Measurements from ENCODE around the gene NFKBIL1. TPM values are rescaled to one million over a fixed set of nuclear protein-coding genes. Genes with fewer than 3 reads are reported as not detected.

NFKBIL1 gene
- total and polyA plus RNA-seq, 2 of the 4 experiments (the other 2 are of a cell fraction), result 7.8 to 10.8 TPM

DNA sequence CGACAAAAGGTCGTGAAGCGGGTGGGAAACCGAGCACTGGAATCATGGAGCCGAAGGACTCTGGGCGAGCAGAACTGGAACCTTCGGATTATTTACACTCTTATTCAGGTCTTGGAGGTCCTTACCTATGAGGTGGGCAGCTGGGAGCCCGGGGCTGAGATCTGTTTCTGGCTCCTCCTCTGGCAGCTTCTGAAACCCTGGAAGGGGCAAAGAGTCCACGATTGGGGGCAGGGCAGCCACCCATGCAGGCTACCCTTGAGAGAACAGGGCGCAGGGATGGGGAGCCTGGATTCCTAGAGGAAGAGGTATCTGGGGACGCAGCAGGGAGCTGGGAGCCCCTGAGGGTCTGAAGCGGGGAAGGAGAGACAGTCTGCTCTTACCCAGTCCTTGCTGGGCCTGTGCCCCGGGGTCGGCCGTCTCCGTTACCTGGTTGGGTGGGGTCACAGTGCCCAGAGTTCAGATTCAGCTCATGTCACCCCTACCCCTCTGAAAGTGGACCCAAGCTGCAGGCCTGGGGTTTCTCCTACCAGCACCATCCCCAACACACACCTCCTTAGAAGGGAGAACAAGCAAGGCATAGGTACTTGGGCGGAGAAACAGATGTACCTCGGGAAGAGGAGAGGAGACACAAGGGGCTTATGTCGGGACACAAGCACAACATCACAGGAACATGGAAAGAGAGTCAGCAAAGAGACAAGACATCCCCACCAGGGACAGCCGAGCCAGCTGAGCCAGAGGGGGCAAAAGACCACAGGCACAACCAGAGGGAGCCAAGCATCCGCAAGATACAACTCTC, 34.2 kb downstream of the NFKBIL1 start:
- Histone ChIP-seq H3K9me1 (ENCODE audit: insufficient read depth, low read length) (no peaks in the 10 kb centered on the region; the same call in 1 of the 2 replicates), H2AFZ (replicated peaks; ENCODE audit: low read length, poor library complexity) (peak overlapping the region; percentile 98), H4K91ac (ENCODE audit: insufficient read depth, low read depth, low read length) (no peak overlapping the region), H3K23ac (ENCODE audit: low read depth, low read length) (peak overlapping the region; percentile 86), H3K4me1 (ENCODE audit: control insufficient read depth, insufficient read depth, low read length) (peaks cover 4% of the 10 kb centered on the region; the same call in 1 of the 2 replicates), H4K20me1 (ENCODE audit: insufficient read depth, low read length) (no peaks in the 10 kb centered on the region), H4K8ac (ENCODE audit: low read depth in 2 of 2, low read length in 2 of 2) (peak overlapping the region; percentile 51 to 93; a peak in 3 of 4 replicates), H3K4ac (ENCODE audit: low read depth, low read length) (peak overlapping the region; percentile 83), H4K5ac (ENCODE audit: low read depth, low read length) (peak overlapping the region; percentile 54), H3K4me2 (ENCODE audit: low read depth, low read length) (peak overlapping the region; percentile 75), H2BK20ac (ENCODE audit: low read depth, low read length) (no peak overlapping the region), H2AK5ac (ENCODE audit: low read depth, low read length) (peak overlapping the region; percentile 21), H3K56ac (ENCODE audit: extremely low read depth, insufficient read depth, low read length) (peak overlapping the region; percentile 52; the same call in 1 of the 2 replicates), H3K79me1 (ENCODE audit: low read depth in 1 of 2, low read length in 2 of 2) (no peaks in the 10 kb centered on the region), H2BK5ac (ENCODE audit: low read depth, low read length, poor library complexity, severe bottlenecking) (no peak overlapping the region), H2BK120ac (ENCODE audit: low read depth, low read length) (no peak overlapping the region), H3K9ac (ENCODE audit: low read depth, low read length) (peak overlapping the region; percentile 77), H3K4me3 (ENCODE audit: insufficient read depth, low read depth, low read length) (peak overlapping the region; percentile 82), H2AK9ac (replicated peaks; ENCODE audit: low read depth, low read length, poor library complexity) (peak overlapping the region; percentile 89), H3K27ac (ENCODE audit: insufficient read depth, low read length) (peak overlapping the region; percentile 2; the same call in 1 of the 2 replicates), H3K27me3 (ENCODE audit: control insufficient read depth, insufficient read depth, low read length) (peaks cover 11% of the 10 kb centered on the region), H3K14ac (replicated peaks; ENCODE audit: low read depth, low read length) (peak overlapping the region; percentile 95), H3K9me3 (ENCODE audit: control insufficient read depth, insufficient read depth, low read length) (no peaks in the 10 kb centered on the region), H3K36me3 (ENCODE audit: control insufficient read depth, insufficient read depth, low read length) (no peaks in the 10 kb centered on the region), H3K18ac (ENCODE audit: low read depth, low read length) (no peak overlapping the region), H2BK15ac (ENCODE audit: low read depth, low read length) (no peak overlapping the region)
- ChIA-PET POLR2A (ENCODE audit: unreplicated experiment) (interaction anchor here (1.0 kb wide), 1 partner anchor 35 kb away, joined by 3 read pairs; the partner anchor contains the start of gene NFKBIL1), CTCF (interaction anchor here (0.6 to 1.4 kb wide), 6 partner anchors 15 to 140 kb away, joined by 3 to 6 read pairs (median 3); no protein-coding TSS in a partner anchor)
- intact Hi-C loops (cut with micrococcal nuclease), result loop anchor here (2.0 to 5.0 kb wide), 2 partner anchors 17 to 34 kb away; partner anchors contain the start of genes ATP6V1G2 and NFKBIL1
- dilution Hi-C loops (cut with HindIII; ENCODE audit: low sequenced_read_pairs, unreplicated experiment), result no loop called here
- no TSS peak for BruUV-seq (replicated peaks)
- 30% methylated on average over 2 of the region's 21 CpGs; no CpG with 5 or more reads in 1 of the 2 experiments for WGBS, 2 experiments (ENCODE audit: extremely low coverage in 2 of 2, insufficient read length in 1 of 2)
- in situ Hi-C loops (cut with MboI; ENCODE audit: low sequenced_read_pairs), result no loop called here
- ATAC-seq (ENCODE audit: low read depth) (peak; percentile 35), DNase-seq (no peak)
- TF ChIP-seq ELK1 (IDR thresholded peaks at IDR 0.05; ENCODE audit: borderline replicate concordance, low read depth, low read length) (no peak), MAZ (IDR thresholded peaks at IDR 0.05; ENCODE audit: borderline replicate concordance, low read depth, low read length) (no peak), CEBPB (IDR thresholded peaks at IDR 0.05; ENCODE audit: low read depth, low read length) (no peak), MXI1 (IDR thresholded peaks at IDR 0.05; ENCODE audit: borderline replicate concordance, low read depth, low read length) (no peak), SMC3 (IDR thresholded peaks at IDR 0.05; ENCODE audit: low read depth, low read length) (no peak), POLR2A (IDR thresholded peaks at IDR 0.05; ENCODE audit: low read depth, low read length) (no peak), CHD1 (IDR thresholded peaks at IDR 0.05; ENCODE audit: low read depth, low read length) (no peak), RFX5 (IDR thresholded peaks at IDR 0.05; ENCODE audit: low read depth, low read length) (no peak), RCOR1 (IDR thresholded peaks at IDR 0.05; ENCODE audit: insufficient replicate concordance, low read length) (no peak), NFE2L2 (IDR thresholded peaks at IDR 0.05; ENCODE audit: low read depth, low read length) (no peak), MAFK (IDR thresholded peaks at IDR 0.05; ENCODE audit: low read depth, low read length) (no peak), BHLHE40 (IDR thresholded peaks at IDR 0.05; ENCODE audit: low read depth, low read length) (no peak)

Measured in IMR-90 (cell line).